GM18858 (cell line): Measurements from ENCODE around the gene TLNRD1.

Experiments
- ATAC-seq: cut with Tn5 transposase; IDR thresholded peaks from one replicate; pipeline ENCODE4 v1.9.1; 2021; ENCODE audit not compliant: unreplicated experiment

TLNRD1 gene

DNA sequence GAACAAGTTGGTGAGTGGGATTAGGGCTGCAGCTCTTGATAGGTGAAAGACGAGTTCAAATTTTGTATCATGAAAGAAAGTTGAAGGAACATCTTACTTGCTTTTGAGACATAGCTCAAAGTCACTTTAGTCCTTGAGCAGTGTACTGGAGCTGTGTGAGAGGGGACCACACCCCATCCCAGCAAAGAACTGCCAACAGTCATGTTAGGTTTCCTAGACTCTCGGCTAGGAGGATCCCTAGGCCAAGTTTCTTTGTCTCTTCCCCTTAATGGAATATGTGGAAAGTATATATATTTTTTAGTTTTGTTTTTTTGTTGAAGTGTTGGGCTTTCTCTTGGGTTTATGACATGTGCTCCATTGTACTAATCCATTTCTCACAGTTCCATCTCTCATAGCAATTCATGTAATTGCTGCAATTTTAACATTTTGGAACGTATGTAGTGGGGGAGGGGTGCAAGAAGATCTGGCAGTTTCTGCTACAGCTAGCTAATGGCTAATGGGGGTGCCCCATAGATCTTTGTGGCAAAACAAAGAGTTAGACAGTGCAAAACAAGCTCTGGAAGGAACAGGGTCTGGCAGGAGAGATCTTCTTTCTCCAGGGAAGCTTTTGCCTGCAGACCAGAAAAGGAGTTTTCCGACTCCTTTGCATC is 25.1 kb downstream of the TLNRD1 start:
- no peak for ATAC-seq

GRCh38 chr15:81026836-81027599 is 26.3 kb downstream of the TLNRD1 start:
- no peak for ATAC-seq

DNA sequence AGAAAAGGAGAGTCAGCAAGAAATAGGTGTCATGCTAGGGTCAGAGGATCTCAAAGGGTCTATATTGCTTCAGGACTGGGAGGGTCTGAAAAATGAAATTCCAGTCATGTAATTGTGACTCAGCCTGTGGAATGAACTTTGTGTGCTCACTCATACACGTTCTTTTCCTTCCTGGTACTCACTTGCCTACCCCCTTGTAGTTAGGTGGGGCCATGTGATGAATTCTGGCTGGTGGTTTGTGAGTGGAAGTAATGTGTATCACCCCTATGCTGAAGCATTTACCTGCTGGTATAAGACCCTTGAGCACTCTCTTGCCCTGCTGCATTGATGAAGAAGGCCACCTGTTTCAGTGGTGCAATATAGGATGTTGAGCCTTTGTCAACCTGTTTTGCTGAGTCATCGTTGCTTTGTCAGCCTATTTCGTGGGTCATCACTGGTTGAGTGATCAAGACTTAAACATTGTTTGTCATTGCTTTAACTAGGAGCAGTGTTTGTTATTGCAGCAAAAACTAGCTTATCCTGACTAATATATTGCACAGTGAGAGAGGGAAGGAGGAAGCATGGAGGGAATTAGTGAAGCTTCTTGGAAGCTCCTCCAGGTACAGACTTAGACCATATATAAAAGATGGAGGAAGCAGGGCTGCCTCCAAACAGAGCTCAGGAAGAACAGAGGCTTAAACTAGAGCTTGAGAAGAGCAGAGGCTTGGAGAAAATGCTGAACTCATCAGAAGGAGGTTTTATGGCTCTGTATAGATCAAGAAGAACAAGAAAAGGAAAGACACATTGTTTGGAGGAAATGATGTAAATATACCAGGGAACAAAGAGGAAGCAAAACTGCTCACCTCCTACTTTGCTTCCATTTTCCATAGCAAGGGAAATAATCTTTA is 28.9 kb downstream of the TLNRD1 start:
- no peak for ATAC-seq

DNA sequence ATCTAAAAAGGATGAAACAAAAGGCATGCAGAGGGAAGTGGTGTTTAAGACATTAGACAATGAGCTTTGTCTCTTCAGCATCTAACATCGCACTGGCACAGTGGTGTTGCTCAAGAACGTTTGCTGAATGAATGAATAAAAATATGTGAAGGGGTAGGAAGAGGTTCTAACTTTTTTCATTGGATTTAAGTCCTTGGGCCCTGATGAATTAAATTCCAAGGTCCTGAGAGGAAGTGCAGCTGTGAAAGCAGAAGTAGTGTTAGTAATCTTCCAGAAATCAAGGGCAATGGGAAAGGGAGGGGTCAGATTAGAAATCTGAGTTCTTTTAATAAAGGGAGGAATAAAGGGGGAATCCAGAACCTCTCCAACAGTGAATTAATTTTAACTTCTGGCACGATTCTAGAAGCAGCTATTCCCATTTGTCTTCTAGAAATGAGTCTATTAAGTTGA is 29.6 kb downstream of the TLNRD1 start:
- ATAC-seq: no peak

- no peak for ATAC-seq
Measured at GRCh38 chr15:81031203-81031602, 30.5 kb downstream of the TLNRD1 start.

DNA sequence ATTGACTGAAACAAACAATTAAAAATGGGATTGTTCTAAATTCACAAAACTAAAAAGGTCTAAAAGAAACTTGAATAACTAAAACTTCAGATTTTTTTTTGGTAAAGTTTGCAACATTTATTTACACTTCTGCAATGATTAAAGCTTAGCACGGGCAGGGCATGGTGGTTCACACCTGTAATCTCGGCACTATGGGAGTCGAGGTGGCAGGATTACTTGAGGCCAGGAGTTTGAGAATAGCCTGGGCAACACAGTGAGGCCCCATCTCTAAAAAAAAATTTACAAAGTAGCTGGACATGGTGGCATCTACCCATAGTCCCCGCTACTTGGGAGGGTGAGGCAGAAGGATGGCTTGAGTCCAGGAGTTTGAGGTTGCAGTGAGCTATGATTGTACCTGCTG is 31.6 kb downstream of the TLNRD1 start:
- no peak for ATAC-seq

- ATAC-seq: no peak
Measured at GRCh38 chr15:81032818-81033217, 32.1 kb downstream of the TLNRD1 start.

DNA sequence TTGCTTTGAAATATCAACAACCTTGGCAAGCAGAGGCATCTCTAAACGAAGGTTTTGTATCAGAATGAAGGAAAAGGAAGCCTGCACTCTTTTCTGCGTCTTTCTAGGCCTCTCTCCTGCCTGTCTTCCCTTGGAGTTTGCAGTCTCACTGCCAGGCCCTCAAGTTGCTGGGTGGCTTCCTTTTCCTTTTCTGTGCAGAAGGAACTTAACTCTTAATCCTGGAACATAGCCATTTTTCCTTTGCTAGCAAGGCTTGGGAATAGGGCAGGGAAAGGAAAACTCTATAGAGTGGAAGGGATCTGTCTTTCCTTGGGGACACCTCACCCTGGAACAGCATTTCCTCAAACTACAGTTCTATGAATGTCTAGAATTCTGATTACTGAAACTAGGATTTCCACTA is 32.8 kb downstream of the TLNRD1 start:
- ATAC-seq: no peak

DNA sequence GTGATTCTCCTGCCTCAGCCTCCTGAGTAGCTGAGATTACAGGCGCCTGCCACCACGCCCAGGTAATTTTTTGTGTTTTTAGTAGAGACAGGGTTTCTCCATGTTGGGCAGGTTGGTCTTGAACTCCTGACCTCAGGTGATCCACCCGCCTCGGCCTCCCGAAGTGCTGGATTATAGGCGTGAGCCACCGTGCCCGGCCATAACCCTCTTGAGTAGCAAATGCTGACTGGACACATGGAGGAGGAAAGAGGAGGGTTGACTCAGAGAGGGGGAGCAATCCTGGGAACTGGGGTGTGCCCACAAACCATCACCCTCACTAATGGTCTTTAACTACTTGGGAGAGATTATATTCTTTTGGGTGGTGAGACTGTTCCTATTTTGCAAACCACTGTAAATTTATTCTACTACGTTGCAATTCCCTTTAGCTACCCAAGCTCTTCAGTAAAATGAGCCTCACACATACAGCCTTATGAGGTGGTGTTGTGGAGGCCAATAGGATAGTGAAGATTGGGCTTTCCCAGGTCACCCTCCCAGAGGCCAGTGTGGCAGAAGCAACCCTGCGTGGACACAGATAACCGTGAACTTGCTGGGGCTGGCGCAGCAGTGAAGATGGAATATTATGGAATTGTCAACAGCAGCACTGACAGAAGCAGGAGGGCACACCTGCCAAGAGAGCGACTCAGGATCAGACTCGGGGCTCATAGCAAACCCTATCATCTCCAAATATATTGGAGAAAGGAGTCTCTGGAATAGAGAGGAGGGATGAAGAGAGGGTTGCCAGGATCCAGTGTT is 37.4 kb downstream of the TLNRD1 start:
- no peak for ATAC-seq

DNA sequence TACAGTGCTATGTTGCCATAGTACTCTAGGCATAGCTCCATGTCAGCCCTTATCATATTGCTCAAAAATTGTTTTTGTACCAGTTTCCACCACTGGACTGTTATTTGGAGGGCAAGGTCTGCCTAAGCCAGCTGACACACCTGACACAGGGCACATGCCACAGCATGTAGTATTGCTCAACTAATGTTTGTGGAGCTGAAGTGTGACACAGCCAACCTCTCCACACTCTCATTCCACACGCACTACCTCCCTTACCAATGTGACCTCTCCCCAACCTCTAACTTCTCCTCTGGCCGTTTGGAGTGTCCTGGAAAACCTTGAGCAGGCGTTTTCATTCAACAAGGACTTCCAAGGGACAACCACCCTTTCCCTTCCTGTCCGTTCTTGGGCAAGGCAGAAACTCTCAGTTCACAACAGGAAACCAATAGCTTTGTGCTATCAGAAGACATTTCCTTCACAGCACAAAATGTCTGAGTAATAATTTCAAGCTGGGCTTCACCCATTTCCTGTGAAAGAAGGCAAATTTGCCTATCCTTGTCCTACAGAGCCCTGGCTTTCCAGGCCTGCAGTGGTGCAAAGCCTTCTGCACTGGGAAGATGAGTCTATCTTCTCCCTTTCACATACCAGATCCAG is 38.4 kb downstream of the TLNRD1 start:
- no peak for ATAC-seq

DNA sequence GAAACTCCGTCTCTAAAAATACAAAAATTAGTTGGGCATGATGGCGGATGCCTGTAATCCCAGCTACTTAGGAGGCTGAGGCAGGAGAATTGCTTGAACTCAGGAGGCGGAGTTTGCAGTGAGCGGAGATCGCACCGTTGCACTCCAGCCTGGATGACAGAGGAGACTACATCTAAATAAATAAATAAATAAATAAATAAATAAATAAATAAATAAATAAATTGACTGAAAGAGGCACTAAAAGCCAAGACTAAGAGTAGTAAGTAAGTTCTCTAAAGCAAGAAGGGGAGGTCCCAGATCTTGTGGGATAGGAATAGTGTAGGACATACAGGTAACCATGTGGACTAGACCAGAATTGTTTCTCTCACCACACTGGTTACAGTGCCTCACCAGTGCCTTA is 40.0 kb downstream of the TLNRD1 start:
- ATAC-seq: no peak

- ATAC-seq: no peak
Measured at GRCh38 chr15:81043281-81043934, 42.7 kb downstream of the TLNRD1 start.

GRCh38 chr15:81043935-81044575 is 43.3 kb downstream of the TLNRD1 start:
- no peak for ATAC-seq

- no peak for ATAC-seq
Measured at GRCh38 chr15:81046290-81046689, 45.6 kb downstream of the TLNRD1 start.

DNA sequence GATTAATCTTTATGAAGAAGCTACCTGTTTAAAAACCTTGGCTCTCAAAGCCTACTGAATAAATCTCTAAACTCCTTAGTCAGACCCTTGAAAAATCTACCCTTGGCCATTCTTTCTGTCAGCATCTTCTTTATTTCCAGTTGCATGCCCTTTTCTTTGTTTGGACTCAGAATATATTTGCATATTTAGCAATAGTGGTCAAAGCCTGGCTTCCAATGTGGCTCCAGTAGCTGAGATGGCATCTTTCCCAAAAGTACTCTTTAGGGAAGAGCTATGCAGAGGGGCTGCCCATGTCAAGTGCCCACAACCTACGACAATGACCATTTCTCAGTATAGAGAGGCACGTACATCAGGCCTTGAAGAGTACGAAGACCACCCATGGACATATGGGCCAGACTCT is 47.2 kb downstream of the TLNRD1 start:
- no peak for ATAC-seq

DNA sequence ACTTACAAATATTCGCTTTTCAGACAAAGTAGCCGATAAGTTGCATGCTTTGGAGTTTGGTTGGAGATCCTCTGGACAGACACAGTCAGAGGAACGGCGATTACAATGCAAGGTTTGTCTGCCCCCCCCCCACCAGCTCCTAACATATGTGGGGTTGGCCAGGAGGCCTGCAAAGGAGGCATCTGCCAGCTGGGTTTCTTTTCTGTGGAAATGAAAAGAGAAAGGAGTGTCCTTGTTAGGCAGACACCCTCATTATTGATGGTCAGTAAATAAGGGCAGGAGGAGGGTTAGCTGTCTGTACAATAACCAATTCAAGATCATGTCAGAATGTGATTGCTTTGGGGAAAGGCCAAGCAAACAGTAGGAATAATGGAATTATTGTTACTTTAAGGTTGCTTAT is 49.1 kb downstream of the TLNRD1 start:
- ATAC-seq: no peak

DNA sequence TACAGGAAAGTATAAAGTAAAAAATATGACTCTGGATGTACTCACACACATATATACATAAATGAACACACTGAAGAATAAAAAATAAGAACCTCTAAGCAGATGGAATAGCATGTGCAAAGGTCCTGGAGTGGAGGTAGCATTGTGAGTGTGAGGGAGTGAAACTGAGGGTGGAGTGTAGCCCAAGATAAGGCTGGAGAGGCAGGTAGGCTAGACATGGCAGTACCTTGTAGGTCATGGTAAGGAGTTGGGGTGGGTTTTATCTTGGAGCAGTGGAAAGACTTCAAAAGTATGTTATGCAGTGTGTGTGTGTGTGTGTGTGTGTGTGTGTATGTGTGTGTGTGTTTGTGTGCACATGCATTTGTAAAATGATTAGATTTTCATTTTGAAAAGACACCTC is 49.5 kb downstream of the TLNRD1 start:
- ATAC-seq: no peak

- ATAC-seq: no peak
Measured at GRCh38 chr15:81050805-81051204, 50.1 kb downstream of the TLNRD1 start.

DNA sequence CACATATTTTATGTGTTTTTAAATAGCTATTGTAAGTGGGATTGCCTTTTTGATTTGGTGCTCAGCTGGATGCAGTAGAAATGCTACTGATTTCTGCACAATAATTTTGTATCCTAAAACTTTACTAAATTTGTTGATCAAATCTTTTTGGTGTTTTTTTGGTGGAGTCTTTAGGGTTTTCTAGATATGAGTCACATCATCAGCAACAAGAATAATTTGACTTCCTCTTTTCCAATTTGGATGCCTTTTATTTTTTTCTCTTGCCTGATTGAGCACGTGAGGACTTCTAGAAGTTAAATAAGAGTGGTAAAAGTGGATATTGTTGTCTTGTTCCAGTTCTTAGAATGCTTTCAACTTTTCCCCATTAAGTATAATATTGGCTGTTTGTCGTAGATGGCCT is 51.3 kb downstream of the TLNRD1 start:
- no peak for ATAC-seq
